Measurements from ENCODE around the gene NHS.

DNA sequence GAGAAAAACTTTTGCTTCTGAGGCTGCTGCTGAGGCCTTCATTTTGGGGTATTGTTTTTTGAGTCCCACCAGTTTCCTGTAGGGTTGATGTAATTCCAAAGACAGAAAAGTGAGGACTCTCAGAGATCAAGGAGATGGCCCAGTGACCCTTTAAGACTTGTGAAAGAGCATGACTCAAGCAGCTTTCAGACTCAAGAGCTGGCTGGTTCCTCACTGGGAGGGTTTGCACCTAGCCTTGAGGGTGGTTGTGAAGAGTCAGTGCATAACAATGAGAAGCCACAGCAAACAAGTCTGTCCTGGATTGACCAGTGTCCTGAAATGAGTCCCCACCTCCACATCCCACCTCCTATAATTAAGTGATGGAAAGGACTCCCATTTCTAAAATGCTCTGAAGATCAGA is 89.2 kb downstream of the NHS start:
- TF ChIP-seq, protein P1, sequence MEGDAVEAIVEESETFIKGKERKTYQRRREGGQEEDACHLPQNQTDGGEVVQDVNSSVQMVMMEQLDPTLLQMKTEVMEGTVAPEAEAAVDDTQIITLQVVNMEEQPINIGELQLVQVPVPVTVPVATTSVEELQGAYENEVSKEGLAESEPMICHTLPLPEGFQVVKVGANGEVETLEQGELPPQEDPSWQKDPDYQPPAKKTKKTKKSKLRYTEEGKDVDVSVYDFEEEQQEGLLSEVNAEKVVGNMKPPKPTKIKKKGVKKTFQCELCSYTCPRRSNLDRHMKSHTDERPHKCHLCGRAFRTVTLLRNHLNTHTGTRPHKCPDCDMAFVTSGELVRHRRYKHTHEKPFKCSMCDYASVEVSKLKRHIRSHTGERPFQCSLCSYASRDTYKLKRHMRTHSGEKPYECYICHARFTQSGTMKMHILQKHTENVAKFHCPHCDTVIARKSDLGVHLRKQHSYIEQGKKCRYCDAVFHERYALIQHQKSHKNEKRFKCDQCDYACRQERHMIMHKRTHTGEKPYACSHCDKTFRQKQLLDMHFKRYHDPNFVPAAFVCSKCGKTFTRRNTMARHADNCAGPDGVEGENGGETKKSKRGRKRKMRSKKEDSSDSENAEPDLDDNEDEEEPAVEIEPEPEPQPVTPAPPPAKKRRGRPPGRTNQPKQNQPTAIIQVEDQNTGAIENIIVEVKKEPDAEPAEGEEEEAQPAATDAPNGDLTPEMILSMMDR (IDR thresholded peaks at IDR 0.05; ENCODE audit: borderline replicate concordance, extremely low read depth, low read length, poor library complexity, severe bottlenecking): no peak
- no peak for TF ChIP-seq EZH2 (IDR thresholded peaks at IDR 0.05; ENCODE audit: borderline replicate concordance, low read depth, low read length, severe bottlenecking)
